Measurements from ENCODE around the gene C1orf115.

C1orf115 gene

DNA sequence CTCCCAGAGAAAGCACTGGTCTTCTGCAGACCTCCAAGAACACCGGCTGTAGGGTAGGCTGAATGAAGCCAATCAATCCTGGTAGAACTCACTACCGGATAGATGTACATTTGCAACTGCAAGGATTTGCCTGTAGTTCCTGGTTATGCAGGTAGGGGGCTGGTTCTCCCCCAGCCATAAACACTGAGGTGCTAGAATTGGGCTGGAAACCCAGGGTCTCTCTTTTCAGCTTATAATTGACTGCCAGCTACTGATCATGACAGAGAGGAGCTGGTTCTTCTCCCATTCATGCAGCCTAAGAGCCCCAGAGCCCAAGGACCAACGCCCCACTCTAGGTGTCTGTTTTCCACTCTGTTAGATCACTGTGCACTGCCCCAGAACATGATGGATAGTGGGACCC lies 36.5 kb downstream of the C1orf115 start:
- H4K20me1 ChIP-seq (ENCODE audit: insufficient read depth, low read length, poor library complexity, severe bottlenecking) = no peaks in the 10 kb centered on the region
- H3K9me3 ChIP-seq (ENCODE audit: insufficient read depth, low read depth, low read length) = no peaks in the 10 kb centered on the region
- H3K9ac ChIP-seq (ENCODE audit: low read depth, low read length, poor library complexity, severe bottlenecking) = no peak overlapping the region
- H3K4me2 ChIP-seq (ENCODE audit: low read depth, low read length, poor library complexity, severe bottlenecking) = no peak overlapping the region
- H3K9me2 ChIP-seq (replicated peaks; ENCODE audit: low read depth, low read length) = no peaks in the 10 kb centered on the region
- peaks cover 42% of the 10 kb centered on the region for H3K27me3 ChIP-seq (ENCODE audit: insufficient read depth, low read length, poor library complexity, severe bottlenecking)
- no peak overlapping the region for H2AFZ ChIP-seq (ENCODE audit: low read length)
- no peak for TF ChIP-seq EZH2phosphoT487 (IDR thresholded peaks at IDR 0.05; ENCODE audit: borderline replicate concordance)
- TF ChIP-seq, protein P1, sequence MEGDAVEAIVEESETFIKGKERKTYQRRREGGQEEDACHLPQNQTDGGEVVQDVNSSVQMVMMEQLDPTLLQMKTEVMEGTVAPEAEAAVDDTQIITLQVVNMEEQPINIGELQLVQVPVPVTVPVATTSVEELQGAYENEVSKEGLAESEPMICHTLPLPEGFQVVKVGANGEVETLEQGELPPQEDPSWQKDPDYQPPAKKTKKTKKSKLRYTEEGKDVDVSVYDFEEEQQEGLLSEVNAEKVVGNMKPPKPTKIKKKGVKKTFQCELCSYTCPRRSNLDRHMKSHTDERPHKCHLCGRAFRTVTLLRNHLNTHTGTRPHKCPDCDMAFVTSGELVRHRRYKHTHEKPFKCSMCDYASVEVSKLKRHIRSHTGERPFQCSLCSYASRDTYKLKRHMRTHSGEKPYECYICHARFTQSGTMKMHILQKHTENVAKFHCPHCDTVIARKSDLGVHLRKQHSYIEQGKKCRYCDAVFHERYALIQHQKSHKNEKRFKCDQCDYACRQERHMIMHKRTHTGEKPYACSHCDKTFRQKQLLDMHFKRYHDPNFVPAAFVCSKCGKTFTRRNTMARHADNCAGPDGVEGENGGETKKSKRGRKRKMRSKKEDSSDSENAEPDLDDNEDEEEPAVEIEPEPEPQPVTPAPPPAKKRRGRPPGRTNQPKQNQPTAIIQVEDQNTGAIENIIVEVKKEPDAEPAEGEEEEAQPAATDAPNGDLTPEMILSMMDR (conservative IDR thresholded peaks at IDR 0.05; ENCODE audit: low read length) = peak; percentile 55
- no peaks in the 10 kb centered on the region for H3F3A ChIP-seq (ENCODE audit: low read depth)
- H3K4me1 ChIP-seq (ENCODE audit: insufficient read depth, low read length, poor library complexity, severe bottlenecking) = no peaks in the 10 kb centered on the region
- no peaks in the 10 kb centered on the region for H3K36me3 ChIP-seq (ENCODE audit: insufficient read depth, low read length)
- no peaks in the 10 kb centered on the region for H3K79me2 ChIP-seq (ENCODE audit: insufficient read depth, low read length)
- no peak overlapping the region for H3K4me3 ChIP-seq (ENCODE audit: low read length, poor library complexity, severe bottlenecking)

DNA sequence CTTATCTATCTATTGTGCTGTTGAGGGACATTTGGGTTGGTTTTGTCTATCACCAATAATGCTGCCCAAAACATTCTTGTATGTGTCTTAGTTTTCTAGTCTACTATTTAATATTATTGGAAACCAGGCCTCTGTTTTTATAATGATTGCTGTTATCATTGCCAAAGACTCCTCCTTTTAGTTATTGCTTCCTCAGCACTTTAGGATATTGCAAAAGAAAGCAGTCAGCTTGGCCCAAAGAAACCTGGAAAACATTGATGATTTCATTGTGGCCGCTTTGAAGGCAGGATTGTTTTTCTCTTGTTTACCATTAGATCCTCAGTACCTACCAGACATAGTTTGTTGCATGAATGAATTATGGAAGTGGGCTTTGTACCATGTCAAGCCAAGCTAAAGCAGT lies 37.4 kb downstream of the C1orf115 start:
- Histone ChIP-seq H3K36me3 (ENCODE audit: insufficient read depth, low read length) (no peaks in the 10 kb centered on the region), H3K79me2 (ENCODE audit: insufficient read depth, low read length) (no peaks in the 10 kb centered on the region), H3K9ac (ENCODE audit: low read depth, low read length, poor library complexity, severe bottlenecking) (no peak overlapping the region), H3K27me3 (ENCODE audit: insufficient read depth, low read length, poor library complexity, severe bottlenecking) (peaks cover 49% of the 10 kb centered on the region), H3K4me1 (ENCODE audit: insufficient read depth, low read length, poor library complexity, severe bottlenecking) (no peaks in the 10 kb centered on the region), H4K20me1 (ENCODE audit: insufficient read depth, low read length, poor library complexity, severe bottlenecking) (no peaks in the 10 kb centered on the region), H3K9me3 (ENCODE audit: insufficient read depth, low read depth, low read length) (no peaks in the 10 kb centered on the region), H3K9me2 (replicated peaks; ENCODE audit: low read depth, low read length) (no peaks in the 10 kb centered on the region), H2AFZ (ENCODE audit: low read length) (no peak overlapping the region), H3K4me2 (ENCODE audit: low read depth, low read length, poor library complexity, severe bottlenecking) (no peak overlapping the region), H3K4me3 (ENCODE audit: low read length, poor library complexity, severe bottlenecking) (no peak overlapping the region), H3F3A (ENCODE audit: low read depth) (no peaks in the 10 kb centered on the region)
- TF ChIP-seq, protein P1 (conservative IDR thresholded peaks at IDR 0.05; ENCODE audit: low read length) = no peak
- TF ChIP-seq EZH2phosphoT487 (IDR thresholded peaks at IDR 0.05; ENCODE audit: borderline replicate concordance) = no peak

DNA sequence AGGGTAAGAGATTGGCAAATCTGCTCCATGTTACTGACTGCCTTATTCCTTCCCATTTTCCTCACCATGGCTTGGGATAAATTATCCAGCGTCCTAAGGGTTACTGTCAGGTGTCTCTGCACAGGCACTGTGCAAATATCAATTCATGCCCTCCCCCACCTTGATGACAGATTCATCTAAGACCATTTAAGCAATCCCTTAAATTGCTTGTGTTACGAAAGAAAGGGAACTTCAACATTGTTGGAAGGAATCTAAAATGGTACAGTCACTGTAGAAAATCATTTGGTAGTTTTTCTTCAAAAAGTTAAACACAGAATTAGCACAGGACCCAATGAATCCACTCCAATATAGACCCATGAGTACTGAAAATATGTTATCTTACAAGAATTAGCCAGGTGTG lies 40.3 kb downstream of the C1orf115 start:
- H3K9ac ChIP-seq (ENCODE audit: low read depth, low read length, poor library complexity, severe bottlenecking) = no peak overlapping the region
- H3K9me2 ChIP-seq (replicated peaks; ENCODE audit: low read depth, low read length) = no peaks in the 10 kb centered on the region
- H3K36me3 ChIP-seq (ENCODE audit: insufficient read depth, low read length) = no peaks in the 10 kb centered on the region
- H3K9me3 ChIP-seq (ENCODE audit: insufficient read depth, low read depth, low read length) = no peaks in the 10 kb centered on the region
- H3K27me3 ChIP-seq (ENCODE audit: insufficient read depth, low read length, poor library complexity, severe bottlenecking) = peaks cover 43% of the 10 kb centered on the region
- H3K4me2 ChIP-seq (ENCODE audit: low read depth, low read length, poor library complexity, severe bottlenecking) = no peak overlapping the region
- no peak overlapping the region for H3K4me3 ChIP-seq (ENCODE audit: low read length, poor library complexity, severe bottlenecking)
- H4K20me1 ChIP-seq (ENCODE audit: insufficient read depth, low read length, poor library complexity, severe bottlenecking) = no peaks in the 10 kb centered on the region
- H3K4me1 ChIP-seq (ENCODE audit: insufficient read depth, low read length, poor library complexity, severe bottlenecking) = no peaks in the 10 kb centered on the region
- H3F3A ChIP-seq (ENCODE audit: low read depth) = no peaks in the 10 kb centered on the region
- H2AFZ ChIP-seq (ENCODE audit: low read length) = no peak overlapping the region
- no peaks in the 10 kb centered on the region for H3K79me2 ChIP-seq (ENCODE audit: insufficient read depth, low read length)
- TF ChIP-seq, protein P1 (conservative IDR thresholded peaks at IDR 0.05; ENCODE audit: low read length) = no peak
- TF ChIP-seq EZH2phosphoT487 (IDR thresholded peaks at IDR 0.05; ENCODE audit: borderline replicate concordance) = no peak
